SHP77 (cell line): ENCODE data around the gene STXBP4.

Experiments used
- DNase-seq, 2 experiments: peaks; one replicate each; lab custom pipeline; 2025; lab: John Stamatoyannopoulos, UW

The STXBP4 gene

DNA sequence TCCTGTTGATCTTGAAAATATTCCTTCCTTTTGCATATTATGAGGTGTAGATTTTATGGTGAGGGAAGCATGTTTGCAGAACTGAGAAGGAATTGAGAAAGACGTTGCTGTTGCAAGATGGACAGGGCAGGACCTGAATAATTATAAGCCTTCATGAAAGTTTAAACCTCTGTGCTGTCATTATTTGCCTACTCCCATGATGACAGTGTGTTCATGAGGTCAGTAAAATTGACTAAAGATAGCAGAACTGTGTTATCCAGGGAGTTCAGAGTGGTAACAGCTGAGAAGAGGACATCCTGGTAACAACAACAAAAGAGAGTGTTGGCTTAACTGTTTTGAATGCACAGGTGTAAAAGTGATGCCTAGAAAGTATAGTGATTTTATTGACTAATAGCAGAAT is 250.9 kb downstream of the STXBP4 start:
- DNase-seq: no peak

DNA sequence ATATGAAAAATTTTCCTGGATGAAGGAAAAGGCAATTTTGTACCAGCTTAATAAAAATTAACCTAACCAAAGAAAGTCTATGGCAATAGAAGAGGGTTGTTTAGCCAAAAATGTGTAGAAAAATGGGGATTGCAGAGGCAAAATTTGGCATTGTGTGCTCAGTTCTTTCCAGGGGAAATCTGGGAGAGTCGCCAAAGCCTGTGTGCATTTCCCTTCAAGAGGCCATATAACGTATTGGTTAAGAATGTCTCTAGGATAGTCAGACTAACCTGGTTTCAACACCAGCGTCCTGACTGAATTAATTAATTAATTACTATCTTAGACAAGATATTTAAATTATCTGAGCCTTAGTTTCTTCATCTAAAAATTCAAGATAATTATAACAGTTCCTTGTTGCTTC is 251.4 kb downstream of the STXBP4 start:
- peak in 1 of 2 experiments; percentile 7 for DNase-seq
